GM21528 (cell line): ENCODE measurements around the gene PPT2.

Experiments
- ATAC-seq: cut with Tn5 transposase; IDR thresholded peaks from one replicate; pipeline ENCODE4 v1.9.1; 2021; ENCODE audit warnings: mild to moderate bottlenecking, moderate library complexity; ENCODE audit not compliant: unreplicated experiment, low FRiP score

The PPT2 gene

DNA sequence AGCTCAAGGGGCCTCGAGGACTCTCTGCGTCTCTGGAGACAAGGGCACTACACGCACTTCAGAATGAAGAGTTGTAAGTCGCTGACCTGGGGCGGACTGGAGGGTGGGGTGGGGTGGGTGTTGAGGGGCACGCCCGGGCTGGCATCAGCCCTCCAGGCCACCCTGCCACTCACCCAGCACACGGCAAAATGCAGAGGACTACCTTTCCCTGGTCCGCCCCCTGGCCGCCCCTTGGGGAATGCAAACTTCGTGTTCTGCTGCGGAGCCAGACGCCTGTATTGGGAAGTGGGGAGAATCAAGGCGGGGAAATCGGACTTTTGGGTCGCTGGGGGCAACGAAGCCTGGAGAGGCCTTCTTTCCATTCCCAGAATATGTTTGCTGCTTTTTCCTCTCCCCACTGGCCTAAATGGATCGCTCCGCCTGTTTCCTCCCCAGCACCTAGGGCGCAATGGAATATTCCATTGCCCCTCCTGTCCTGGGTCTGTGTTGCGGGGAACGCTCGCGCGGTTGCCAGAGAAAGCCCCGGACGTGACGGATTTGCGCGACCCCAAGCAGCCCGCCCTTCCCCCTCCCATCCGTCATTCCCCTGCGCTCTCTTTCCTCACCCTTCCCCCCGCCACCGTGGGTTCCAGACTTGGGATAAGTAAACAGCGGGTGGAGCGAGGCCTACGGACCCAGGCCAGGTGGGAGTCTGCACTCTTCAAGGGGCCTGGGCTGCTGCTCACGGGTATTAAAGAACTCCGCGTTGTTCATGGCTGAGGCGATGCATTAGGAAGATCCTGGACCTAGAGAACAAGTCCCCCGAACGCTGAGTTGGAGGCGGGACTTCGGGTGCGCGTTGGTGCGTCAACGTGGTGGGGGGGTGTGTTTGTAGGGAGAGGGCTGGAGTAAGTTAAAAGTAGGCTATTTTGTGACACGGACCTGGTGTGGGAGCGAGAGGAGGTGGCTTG, at the start of gene PPT2:
TSS of gene PPT2 (plus strand) at position 578 of the 950 bp plus-strand sequence. CDS start 454 bp downstream, outside the sequence.
- no peak for ATAC-seq

GRCh38 chr6:32105433-32105832, 48.5 kb upstream of the PPT2 start:
- no peak for ATAC-seq

GRCh38 chr6:32107406-32107805, 46.5 kb upstream of the PPT2 start:
- ATAC-seq, result no peak

DNA sequence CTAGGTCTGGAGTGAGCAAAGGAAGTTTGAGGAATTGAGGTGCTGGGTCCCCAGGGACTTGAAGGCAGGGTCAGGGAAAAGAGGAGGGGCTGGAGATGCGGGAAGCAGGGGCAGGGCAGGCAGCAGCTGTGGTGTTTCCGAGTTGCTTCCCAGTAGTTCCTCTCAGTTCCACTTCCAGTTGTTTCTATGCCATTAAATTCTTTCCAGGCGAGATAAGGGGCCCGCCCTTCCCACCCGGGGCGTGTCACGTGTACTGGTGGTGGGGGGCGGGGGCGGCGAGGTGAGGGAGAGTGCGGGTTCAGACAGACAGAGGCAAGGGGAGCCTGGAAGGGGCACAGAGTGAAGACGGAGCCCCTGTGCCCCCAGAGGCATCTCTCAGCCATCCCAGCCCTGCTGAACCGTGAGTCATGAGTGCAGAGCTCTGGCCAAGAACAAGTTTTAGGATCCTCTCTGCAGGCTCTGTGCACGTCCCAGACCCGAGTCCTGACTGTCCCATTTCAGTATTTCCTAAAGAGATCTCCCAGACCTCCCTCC, 45.8 kb upstream of the PPT2 start:
- no peak for ATAC-seq

DNA sequence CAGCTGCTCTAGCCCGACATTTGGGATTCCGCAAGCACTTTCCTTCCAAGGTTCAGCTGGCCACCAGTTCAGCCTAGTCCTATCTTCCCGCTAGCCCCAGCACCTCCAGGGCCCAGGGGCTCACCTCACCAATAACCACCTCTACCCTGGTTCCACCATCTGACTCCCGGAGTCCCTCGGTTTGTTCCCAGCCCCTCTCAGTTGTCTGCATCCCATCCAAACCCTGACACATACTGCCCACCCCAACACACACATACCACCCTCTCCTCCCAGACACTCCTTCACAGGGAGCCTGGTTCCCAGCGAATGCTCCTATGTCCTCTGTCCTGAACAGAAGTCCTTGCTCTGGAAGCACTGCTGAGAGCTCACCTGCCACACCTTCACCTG, 45.2 kb upstream of the PPT2 start:
- no peak for ATAC-seq

DNA sequence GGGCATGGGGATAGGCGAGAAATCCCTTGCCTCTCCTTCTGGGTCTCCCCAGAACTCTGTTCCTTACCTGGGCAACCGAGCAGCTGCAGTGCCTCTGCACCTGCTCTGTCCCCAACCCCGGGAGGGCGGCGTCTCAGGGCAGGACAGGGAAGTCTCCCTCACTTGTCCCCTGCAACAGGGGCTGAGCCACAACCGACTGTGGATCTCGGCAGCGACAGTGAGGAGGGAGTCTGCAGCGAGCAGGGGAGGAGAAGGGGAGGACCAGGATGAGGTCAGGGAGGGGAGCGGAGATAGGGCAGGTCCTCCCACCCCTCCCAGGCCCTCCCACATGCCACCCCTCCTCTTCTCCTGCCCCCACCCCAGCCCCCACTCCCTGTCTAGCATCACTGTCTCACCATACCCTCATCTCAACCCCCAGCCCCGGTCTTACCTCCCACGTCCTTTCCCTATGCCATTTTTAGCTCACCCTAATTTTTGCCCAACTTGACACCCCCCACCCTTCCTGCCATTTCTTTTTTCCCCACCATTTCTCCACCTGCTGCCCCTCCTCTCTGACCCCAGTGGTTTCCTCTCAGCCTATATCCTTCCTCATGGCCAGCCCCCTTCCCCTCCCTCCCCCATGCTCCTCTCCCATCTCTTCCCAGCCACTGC, 44.7 kb upstream of the PPT2 start, which contains the start of gene TNXB:
TSS of gene TNXB (minus strand) at position 225 of the 651 bp plus-strand sequence. CDS start 11,140 bp downstream, outside the sequence.
- no peak for ATAC-seq

DNA sequence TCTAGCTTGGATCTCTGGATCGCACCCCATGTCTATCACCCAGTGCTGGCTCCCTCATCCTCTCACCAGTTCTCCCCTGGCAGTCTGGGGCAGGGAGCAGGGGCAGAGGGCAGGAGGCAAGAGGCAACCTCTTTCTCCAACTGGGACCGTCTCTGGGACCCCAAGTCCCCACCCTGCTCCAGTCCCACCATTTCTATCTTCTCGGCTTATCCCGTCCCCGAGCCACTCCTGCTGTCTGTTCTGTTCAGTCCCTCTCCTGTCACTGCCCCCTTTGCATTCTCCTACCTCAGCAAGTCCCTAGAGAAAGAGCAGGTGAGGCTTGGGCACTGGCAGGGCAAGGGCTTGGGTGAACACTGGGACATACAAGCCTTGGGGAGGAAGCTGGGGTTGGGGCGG, 44.2 kb upstream of the PPT2 start:
- no peak for ATAC-seq

- ATAC-seq, result no peak
Measured at GRCh38 chr6:32110632-32111031, 43.3 kb upstream of the PPT2 start.

- no peak for ATAC-seq
Measured at GRCh38 chr6:32111424-32112066, 42.4 kb upstream of the PPT2 start.

DNA sequence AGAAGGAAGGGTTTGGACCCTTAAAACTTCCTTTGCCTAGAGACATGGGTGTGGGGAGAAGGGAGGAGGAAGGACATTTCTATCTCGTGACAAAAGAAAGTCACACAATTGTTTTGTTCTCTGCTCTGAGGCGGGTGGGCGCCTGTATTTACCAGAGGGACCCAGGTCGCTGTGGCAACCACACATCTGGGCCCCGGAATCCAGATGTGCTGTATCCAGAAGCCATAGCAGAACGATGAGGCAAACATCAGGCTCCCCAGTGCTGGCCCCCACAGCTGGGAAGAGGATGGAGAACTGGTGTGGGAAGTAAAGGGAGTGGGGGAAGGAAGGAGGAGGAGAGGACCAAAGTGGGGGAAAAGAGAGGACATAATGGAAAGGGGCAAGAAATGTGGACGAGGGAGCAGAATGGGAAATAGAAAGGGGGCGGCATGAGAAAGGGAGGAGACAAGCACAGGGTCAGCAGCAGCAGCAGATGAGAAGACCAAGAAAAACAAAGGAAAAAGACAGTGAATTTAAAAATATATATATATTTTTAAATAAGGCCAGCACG, 41.4 kb upstream of the PPT2 start:
- ATAC-seq, result no peak

GRCh38 chr6:32113386-32114352, 40.3 kb upstream of the PPT2 start:
- no peak for ATAC-seq

DNA sequence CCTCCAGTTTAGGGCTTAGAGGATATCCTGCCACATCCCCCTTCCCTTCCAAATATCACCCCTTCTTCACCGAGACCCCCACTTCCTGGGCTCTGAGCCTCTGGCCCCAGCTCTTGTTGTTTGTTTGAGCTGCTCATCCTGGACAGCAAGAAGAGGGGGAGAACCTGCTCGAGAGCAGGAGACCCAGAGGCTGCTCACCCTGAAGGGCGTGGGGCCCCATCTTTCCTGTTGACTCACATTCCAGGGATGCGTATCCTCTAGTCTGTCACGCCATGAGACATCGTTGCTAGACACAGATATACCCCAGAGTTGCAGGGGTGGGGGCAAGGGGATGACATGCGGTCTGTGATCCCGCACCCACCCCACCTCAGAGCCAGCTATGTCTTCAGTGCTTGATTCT, 39.1 kb upstream of the PPT2 start:
- ATAC-seq, result no peak

GRCh38 chr6:32115623-32116022, 38.3 kb upstream of the PPT2 start:
- ATAC-seq, result no peak

DNA sequence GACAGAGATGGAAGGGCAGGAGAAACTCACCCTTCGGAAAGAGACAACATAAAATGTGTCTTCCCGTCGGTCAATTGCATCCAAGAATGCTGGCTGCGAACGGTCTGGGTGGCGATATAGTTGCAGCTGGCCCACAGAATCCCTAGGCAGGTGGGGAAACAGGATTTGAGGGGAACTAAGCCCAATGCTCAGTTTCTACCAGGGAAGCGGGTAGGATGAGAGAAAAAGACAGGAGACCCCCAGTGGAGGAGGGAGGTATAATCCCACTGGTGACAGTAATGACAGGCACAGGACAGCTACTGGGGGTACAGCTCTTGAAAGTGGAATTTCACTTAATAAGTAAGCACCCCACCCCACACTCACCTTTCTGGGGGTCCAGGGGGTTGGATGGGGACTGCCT, 37.3 kb upstream of the PPT2 start:
- ATAC-seq, result no peak

- no peak for ATAC-seq
Measured at GRCh38 chr6:32117461-32117860, 36.5 kb upstream of the PPT2 start.

- no peak for ATAC-seq
Measured at GRCh38 chr6:32118782-32119628, 34.9 kb upstream of the PPT2 start.

DNA sequence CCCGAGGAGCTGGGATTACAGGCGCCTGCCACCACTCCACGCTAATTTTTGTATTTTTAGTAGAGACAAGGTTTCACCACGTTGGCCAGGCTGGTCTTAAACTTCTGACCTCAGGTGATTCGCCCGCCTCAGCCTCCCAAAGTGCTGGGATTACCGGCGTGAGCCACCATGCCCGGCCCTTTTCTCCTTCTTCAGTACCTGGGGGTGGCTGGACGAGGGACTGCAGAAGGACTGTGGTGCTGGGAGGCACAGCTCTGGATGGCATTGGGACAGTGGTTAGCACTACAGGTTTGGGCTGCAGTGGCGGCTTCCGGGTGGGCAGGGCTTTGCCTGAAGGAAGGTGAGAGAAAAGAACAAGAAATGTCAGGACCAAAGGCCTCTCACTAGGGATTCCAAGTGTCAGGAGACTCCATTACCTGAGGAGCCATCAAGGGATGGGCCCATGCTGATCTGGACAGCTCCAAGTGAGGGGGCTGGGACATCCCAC, 33.3 kb upstream of the PPT2 start:
- no peak for ATAC-seq

DNA sequence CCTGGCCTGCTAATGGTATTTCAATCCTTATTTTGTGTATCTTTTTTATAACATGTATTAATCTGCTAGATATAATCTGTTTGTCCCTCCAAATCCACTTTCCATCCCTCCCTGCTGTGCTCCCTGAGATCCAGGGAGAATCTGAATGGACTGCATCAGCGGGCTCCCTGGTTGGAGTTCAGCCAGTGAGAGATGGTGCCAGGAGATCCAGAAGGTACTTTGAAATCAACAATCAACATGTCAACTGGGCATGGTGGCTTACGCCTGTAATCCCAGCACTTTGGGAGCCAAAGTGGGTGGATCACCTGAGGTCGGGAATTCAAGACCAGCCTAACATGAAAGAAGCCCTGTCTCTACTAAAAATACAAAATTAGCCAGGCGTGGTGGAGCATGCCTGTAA, 30.3 kb upstream of the PPT2 start:
- ATAC-seq, result no peak
